Measurements from ENCODE around the gene CPOX. TPM values are rescaled to one million over a fixed set of nuclear protein-coding genes. Genes with fewer than 3 reads are reported as not detected.
A peak's percentile ranks its signal among the peaks of the same experiment; 100 is the strongest.

The CPOX gene
- total and polyA plus RNA-seq, 11 donors: 7.7 to 13.6 (median 12.4) TPM

- no peak overlapping the region for H3K27ac ChIP-seq
- H3K36me3 ChIP-seq: peaks cover 0 to 59% (median 43%) of the 10 kb centered on the region in 9 donors
- H3K27me3 ChIP-seq: no peaks in the 10 kb centered on the region
- peaks cover 4 to 62% (median 14%) of the 10 kb centered on the region in 12 donors for H3K4me1 ChIP-seq
- no peaks in the 10 kb centered on the region for H3K9me3 ChIP-seq
- WGBS, 4 donors: 55 to 60% (median 58%) methylated on average over 2 of the region's 2 CpGs
- H3K4me3 ChIP-seq: no peak overlapping the region
- intact Hi-C loops (cut with DNase I): loop anchor here in 6 of 10 donors (5.0 to 10.0 kb wide), 5 partner anchors 65 to 408 kb away; partner anchors contain the start of gene CLDND1 (in 5 of the 6)
- no peak for DNase-seq
- no peak for TF ChIP-seq POLR2A (IDR thresholded peaks at IDR 0.05)
- no peak for TF ChIP-seq CTCF (IDR thresholded peaks at IDR 0.05)
- no peak for ATAC-seq
Measured at GRCh38 chr3:98589331-98590036, 3.9 kb downstream of the CPOX start.

DNA sequence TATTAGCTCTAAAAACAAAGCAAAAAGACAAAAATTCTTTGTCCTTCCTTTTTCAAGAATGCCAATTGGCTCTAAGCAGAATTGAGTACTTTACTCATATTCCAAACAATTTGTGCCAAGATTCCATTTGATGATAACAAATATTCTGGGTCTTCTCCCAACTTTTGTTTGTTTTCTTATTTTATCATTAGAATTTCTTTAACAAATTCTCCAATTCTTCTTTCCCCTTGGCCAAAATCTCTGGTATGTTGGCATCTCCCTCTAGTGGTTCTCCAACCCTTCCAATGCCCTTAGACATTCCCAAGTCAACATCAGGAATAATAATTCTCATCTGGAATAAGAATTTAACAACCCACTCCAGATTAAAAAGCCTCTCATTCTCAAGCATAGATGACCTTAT is 5.3 kb downstream of the CPOX start:
- Histone ChIP-seq H3K27ac (no peak overlapping the region), H3K9me3 (no peaks in the 10 kb centered on the region), H3K4me3 (no peak overlapping the region), H3K27me3 (no peaks in the 10 kb centered on the region), H3K36me3 (peaks cover 0 to 73% (median 43%) of the 10 kb centered on the region in 9 donors), H3K4me1 (peaks cover 4 to 57% (median 14%) of the 10 kb centered on the region in 12 donors)
- intact Hi-C loops (cut with DNase I): no loop called here
- DNase-seq (no peak), ATAC-seq (no peak)
- peak in 2 of 12 donors; percentile 10 to 19 for TF ChIP-seq CTCF (IDR thresholded peaks at IDR 0.05)
- no peak for TF ChIP-seq POLR2A (IDR thresholded peaks at IDR 0.05)

- intact Hi-C loops (cut with DNase I): no loop called here
- WGBS, 4 donors: 68 to 88% (median 83%) methylated on average over 2 of the region's 2 CpGs
- Histone ChIP-seq H3K27me3 (no peaks in the 10 kb centered on the region), H3K4me1 (peaks cover 4 to 55% (median 13%) of the 10 kb centered on the region in 12 donors), H3K27ac (no peak overlapping the region), H3K4me3 (no peak overlapping the region), H3K9me3 (no peaks in the 10 kb centered on the region), H3K36me3 (peaks cover 0 to 74% (median 43%) of the 10 kb centered on the region in 9 donors)
- no peak for ATAC-seq
- no peak for DNase-seq
- TF ChIP-seq CTCF (IDR thresholded peaks at IDR 0.05) (no peak), POLR2A (IDR thresholded peaks at IDR 0.05) (no peak)
Measured at GRCh38 chr3:98587654-98588053, 5.8 kb downstream of the CPOX start.

DNA sequence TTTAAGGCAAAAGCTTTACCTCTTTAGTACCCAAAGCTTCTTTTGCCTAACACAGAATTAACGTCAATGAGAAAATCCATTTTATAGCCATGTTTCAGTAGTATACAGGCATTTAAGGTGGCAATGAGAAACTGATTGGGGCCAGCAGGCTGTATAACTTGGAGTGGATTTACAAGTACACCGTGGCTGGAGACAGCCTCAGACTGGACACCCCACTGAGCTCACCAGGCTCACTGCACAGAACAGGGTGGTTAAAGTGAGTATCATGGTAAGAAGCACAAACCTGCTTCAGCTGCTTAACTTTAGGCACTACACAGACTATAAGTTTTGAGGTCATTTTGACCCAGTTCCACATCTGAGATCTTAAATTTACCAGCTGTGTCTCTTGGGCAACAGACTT is 8.9 kb downstream of the CPOX start:
- H3K27ac ChIP-seq: no peak overlapping the region
- 87 to 95% (median 89%) methylated on average over 2 of the region's 2 CpGs for WGBS, 4 donors
- no peaks in the 10 kb centered on the region for H3K27me3 ChIP-seq
- H3K4me1 ChIP-seq: peaks cover 0 to 33% (median 0%) of the 10 kb centered on the region in 12 donors
- DNase-seq (no peak), ATAC-seq (no peak)
- no peaks in the 10 kb centered on the region for H3K9me3 ChIP-seq
- H3K36me3 ChIP-seq: peaks cover 0 to 85% (median 51%) of the 10 kb centered on the region in 9 donors
- TF ChIP-seq POLR2A (IDR thresholded peaks at IDR 0.05) (no peak), CTCF (IDR thresholded peaks at IDR 0.05) (no peak)
- intact Hi-C loops (cut with DNase I): no loop called here
- H3K4me3 ChIP-seq: no peak overlapping the region

Data from heart left ventricle (tissue), 16 donors.